ENCODE measurements around the gene HS6ST3.

Gene HS6ST3

GRCh38 chr13:96373597-96373996, 283.7 kb downstream of the HS6ST3 start:
- no peak for DNase-seq
- no peaks in the 10 kb centered on the region for H3K9me3 ChIP-seq (ENCODE audit: severe bottlenecking)
- TF ChIP-seq CTCF (IDR thresholded peaks at IDR 0.05; ENCODE audit: low read depth, low read length), result no peak
- no peak overlapping the region for H3K27ac ChIP-seq
- no peaks in the 10 kb centered on the region for H3K36me3 ChIP-seq
- H3K4me3 ChIP-seq (ENCODE audit: low read depth, low read length), result no peak overlapping the region
- H3K27me3 ChIP-seq (ENCODE audit: insufficient read depth, low read depth, severe bottlenecking), result peaks cover 79% of the 10 kb centered on the region

GRCh38 chr13:96377835-96378234, 287.9 kb downstream of the HS6ST3 start:
- H3K27me3 ChIP-seq (ENCODE audit: insufficient read depth, low read depth, severe bottlenecking), result peaks cover 85% of the 10 kb centered on the region
- no peak overlapping the region for H3K27ac ChIP-seq
- DNase-seq, result no peak
- no peaks in the 10 kb centered on the region for H3K9me3 ChIP-seq (ENCODE audit: severe bottlenecking)
- no peaks in the 10 kb centered on the region for H3K36me3 ChIP-seq
- no peak overlapping the region for H3K4me3 ChIP-seq (ENCODE audit: low read depth, low read length)
- no peak for TF ChIP-seq CTCF (IDR thresholded peaks at IDR 0.05; ENCODE audit: low read depth, low read length)

- Histone ChIP-seq H3K27me3 (ENCODE audit: insufficient read depth, low read depth, severe bottlenecking) (peaks cover 91% of the 10 kb centered on the region), H3K36me3 (no peaks in the 10 kb centered on the region), H3K27ac (no peak overlapping the region), H3K4me3 (ENCODE audit: low read depth, low read length) (no peak overlapping the region), H3K9me3 (ENCODE audit: severe bottlenecking) (no peaks in the 10 kb centered on the region)
- TF ChIP-seq CTCF (IDR thresholded peaks at IDR 0.05; ENCODE audit: low read depth, low read length), result no peak
- DNase-seq, result no peak
Observed at GRCh38 chr13:96379967-96380366, 290.1 kb downstream of the HS6ST3 start.

- no peaks in the 10 kb centered on the region for H3K9me3 ChIP-seq (ENCODE audit: severe bottlenecking)
Observed at GRCh38 chr13:96381681-96382080, 291.8 kb downstream of the HS6ST3 start.

GRCh38 chr13:96388598-96388997, 298.7 kb downstream of the HS6ST3 start:
- DNase-seq, result no peak
- no peak for TF ChIP-seq CTCF (IDR thresholded peaks at IDR 0.05; ENCODE audit: low read depth, low read length)

More at GRCh38 chr13:96381681-96382080, 291.8 kb downstream of the HS6ST3 start:
- no peak for DNase-seq
- Histone ChIP-seq H3K4me3 (ENCODE audit: low read depth, low read length) (no peak overlapping the region), H3K27me3 (ENCODE audit: insufficient read depth, low read depth, severe bottlenecking) (peaks cover 84% of the 10 kb centered on the region), H3K27ac (no peak overlapping the region), H3K36me3 (no peaks in the 10 kb centered on the region)
- TF ChIP-seq CTCF (IDR thresholded peaks at IDR 0.05; ENCODE audit: low read depth, low read length), result no peak

GRCh38 chr13:96391606-96392005, 301.7 kb downstream of the HS6ST3 start:
- Histone ChIP-seq H3K27ac (no peak overlapping the region), H3K9me3 (ENCODE audit: severe bottlenecking) (no peaks in the 10 kb centered on the region), H3K4me3 (ENCODE audit: low read depth, low read length) (no peak overlapping the region), H3K27me3 (ENCODE audit: insufficient read depth, low read depth, severe bottlenecking) (peaks cover 87% of the 10 kb centered on the region), H3K36me3 (no peaks in the 10 kb centered on the region)
- no peak for TF ChIP-seq CTCF (IDR thresholded peaks at IDR 0.05; ENCODE audit: low read depth, low read length)
- no peak for DNase-seq

More at GRCh38 chr13:96388598-96388997, 298.7 kb downstream of the HS6ST3 start:
- no peak overlapping the region for H3K4me3 ChIP-seq (ENCODE audit: low read depth, low read length)
- H3K27me3 ChIP-seq (ENCODE audit: insufficient read depth, low read depth, severe bottlenecking), result peaks cover 78% of the 10 kb centered on the region
- no peaks in the 10 kb centered on the region for H3K36me3 ChIP-seq
- H3K27ac ChIP-seq, result no peak overlapping the region
- H3K9me3 ChIP-seq (ENCODE audit: severe bottlenecking), result no peaks in the 10 kb centered on the region

Measured in WERI-Rb-1 (cell line).